ENCODE measurements around the gene STBD1. TPM values are rescaled to one million over a fixed set of nuclear protein-coding genes. Genes with fewer than 3 reads are reported as not detected.

STBD1 gene
- total and polyA plus RNA-seq, 2 experiments from 2014 or later = 29.7 to 34.2 TPM

DNA sequence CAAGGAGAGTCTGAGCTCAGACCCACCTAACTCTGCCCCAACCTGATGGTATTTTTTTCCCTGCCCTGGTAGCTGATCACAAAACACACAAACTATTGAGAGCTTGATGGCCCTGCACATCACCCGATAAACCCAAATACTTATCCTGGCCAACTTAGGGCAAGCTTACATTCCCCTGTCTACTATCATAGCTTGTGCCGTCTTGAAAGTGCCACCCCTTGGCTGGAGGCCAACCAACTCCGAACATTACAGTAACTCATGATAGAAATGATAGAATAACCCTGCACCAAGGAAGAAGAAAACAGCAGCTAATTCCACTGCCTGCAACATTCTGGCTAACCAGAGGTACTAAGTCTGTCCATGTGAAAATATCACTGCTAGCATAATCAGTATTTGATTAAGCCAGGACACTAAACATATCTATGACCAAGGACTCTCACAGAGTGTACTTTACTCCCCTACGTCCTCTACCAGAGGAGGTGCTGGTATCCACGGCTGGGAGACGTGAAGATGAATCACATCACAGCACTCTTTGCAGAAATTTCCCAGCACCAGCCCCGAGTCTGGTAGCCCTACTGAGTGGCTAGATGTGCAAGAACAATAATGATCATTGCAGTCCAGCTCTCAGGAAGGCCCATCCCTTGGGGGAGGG is 8.9 kb downstream of the STBD1 start:
- H3K9me3 ChIP-seq (ENCODE audit: low read depth) = no peaks in the 10 kb centered on the region
- no peak overlapping the region for H3K4me2 ChIP-seq
- DNase-seq (ENCODE audit: low spot score) = no peak
- H2AFZ ChIP-seq = no peak overlapping the region
- H3K9me2 ChIP-seq (replicated peaks; ENCODE audit: insufficient read depth) = no peaks in the 10 kb centered on the region
- WGBS (ENCODE audit: low lambda C conversion rate, missing lambda C conversion rate) = 78% methylated on average over 7 of the region's 7 CpGs
- no peak overlapping the region for H3K27ac ChIP-seq
- H3K4me3 ChIP-seq = no peak overlapping the region
- no peaks in the 10 kb centered on the region for H3K4me1 ChIP-seq (ENCODE audit: insufficient read depth)
- H4K20me1 ChIP-seq (ENCODE audit: insufficient read depth, poor library complexity, severe bottlenecking) = no peaks in the 10 kb centered on the region
- no peaks in the 10 kb centered on the region for H3K36me3 ChIP-seq (replicated peaks; ENCODE audit: insufficient read depth, low read depth)
- peaks cover under 1% of the 10 kb centered on the region for H3K79me2 ChIP-seq
- TF ChIP-seq, protein P1, sequence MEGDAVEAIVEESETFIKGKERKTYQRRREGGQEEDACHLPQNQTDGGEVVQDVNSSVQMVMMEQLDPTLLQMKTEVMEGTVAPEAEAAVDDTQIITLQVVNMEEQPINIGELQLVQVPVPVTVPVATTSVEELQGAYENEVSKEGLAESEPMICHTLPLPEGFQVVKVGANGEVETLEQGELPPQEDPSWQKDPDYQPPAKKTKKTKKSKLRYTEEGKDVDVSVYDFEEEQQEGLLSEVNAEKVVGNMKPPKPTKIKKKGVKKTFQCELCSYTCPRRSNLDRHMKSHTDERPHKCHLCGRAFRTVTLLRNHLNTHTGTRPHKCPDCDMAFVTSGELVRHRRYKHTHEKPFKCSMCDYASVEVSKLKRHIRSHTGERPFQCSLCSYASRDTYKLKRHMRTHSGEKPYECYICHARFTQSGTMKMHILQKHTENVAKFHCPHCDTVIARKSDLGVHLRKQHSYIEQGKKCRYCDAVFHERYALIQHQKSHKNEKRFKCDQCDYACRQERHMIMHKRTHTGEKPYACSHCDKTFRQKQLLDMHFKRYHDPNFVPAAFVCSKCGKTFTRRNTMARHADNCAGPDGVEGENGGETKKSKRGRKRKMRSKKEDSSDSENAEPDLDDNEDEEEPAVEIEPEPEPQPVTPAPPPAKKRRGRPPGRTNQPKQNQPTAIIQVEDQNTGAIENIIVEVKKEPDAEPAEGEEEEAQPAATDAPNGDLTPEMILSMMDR (IDR thresholded peaks at IDR 0.05; ENCODE audit: poor library complexity) = no peak
- TF ChIP-seq EZH2phosphoT487 (IDR thresholded peaks at IDR 0.05; ENCODE audit: low read depth, severe bottlenecking, unreplicated experiment) (no peak), EZH2 (IDR thresholded peaks at IDR 0.05; ENCODE audit: borderline replicate concordance) (no peak)
- H3K27me3 ChIP-seq = no peaks in the 10 kb centered on the region

DNA sequence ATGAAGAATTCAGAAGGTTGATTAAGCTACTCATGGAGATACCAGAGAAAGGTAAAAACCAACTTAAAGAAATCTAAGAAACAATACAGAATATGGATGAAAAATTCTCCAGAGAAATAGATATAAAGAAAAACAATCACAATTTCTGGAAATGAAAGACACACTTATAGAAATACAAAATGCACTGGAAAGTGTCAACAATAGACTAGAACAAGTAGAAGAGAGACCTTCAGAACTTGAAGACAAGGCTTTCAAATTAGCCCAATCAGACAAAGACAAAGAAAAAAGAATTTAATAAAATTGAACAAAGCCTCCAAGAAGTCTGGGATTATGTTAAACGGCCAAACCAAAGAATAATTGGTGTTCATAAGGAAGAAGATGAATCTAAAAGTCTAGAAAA is 9.6 kb downstream of the STBD1 start:
- H3K27ac ChIP-seq = no peak overlapping the region
- H3K4me2 ChIP-seq = no peak overlapping the region
- no peak for DNase-seq (ENCODE audit: low spot score)
- no peaks in the 10 kb centered on the region for H4K20me1 ChIP-seq (ENCODE audit: insufficient read depth, poor library complexity, severe bottlenecking)
- H3K4me3 ChIP-seq = no peak overlapping the region
- no peaks in the 10 kb centered on the region for H3K4me1 ChIP-seq (ENCODE audit: insufficient read depth)
- no peaks in the 10 kb centered on the region for H3K9me2 ChIP-seq (replicated peaks; ENCODE audit: insufficient read depth)
- no peaks in the 10 kb centered on the region for H3K9me3 ChIP-seq (ENCODE audit: low read depth)
- WGBS (ENCODE audit: low lambda C conversion rate, missing lambda C conversion rate) = 89% methylated on average over 1 of the region's 1 CpG
- no peaks in the 10 kb centered on the region for H3K79me2 ChIP-seq
- TF ChIP-seq, protein P1 (IDR thresholded peaks at IDR 0.05; ENCODE audit: poor library complexity) = no peak
- TF ChIP-seq EZH2 (IDR thresholded peaks at IDR 0.05; ENCODE audit: borderline replicate concordance) (no peak), EZH2phosphoT487 (IDR thresholded peaks at IDR 0.05; ENCODE audit: low read depth, severe bottlenecking, unreplicated experiment) (no peak)
- no peaks in the 10 kb centered on the region for H3K27me3 ChIP-seq
- H2AFZ ChIP-seq = no peak overlapping the region
- no peaks in the 10 kb centered on the region for H3K36me3 ChIP-seq (replicated peaks; ENCODE audit: insufficient read depth, low read depth)

DNA sequence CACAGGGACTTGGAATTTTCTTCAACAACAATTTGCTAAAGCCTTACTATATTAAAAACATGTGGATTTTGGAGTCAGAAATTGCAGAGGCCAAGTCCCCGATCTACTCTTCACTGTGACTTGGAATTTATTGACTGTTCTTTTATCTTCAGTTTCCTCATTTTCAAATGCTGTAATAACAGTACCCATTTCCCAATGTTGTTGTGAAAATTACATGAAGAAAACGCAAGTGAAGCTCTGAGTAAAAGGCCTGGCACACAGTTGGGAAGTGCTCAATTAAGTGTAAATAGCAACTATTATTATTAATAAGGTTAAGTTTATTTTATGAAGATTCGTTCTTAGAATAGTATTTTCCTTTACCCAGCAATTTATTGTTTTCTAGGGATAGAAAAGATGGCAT is 15.7 kb downstream of the STBD1 start:
- Histone ChIP-seq H3K27me3 (no peaks in the 10 kb centered on the region), H3K79me2 (no peaks in the 10 kb centered on the region), H4K20me1 (ENCODE audit: insufficient read depth, poor library complexity, severe bottlenecking) (no peaks in the 10 kb centered on the region), H3K9me2 (replicated peaks; ENCODE audit: insufficient read depth) (no peaks in the 10 kb centered on the region), H3K9me3 (ENCODE audit: low read depth) (no peaks in the 10 kb centered on the region), H3K4me3 (no peak overlapping the region), H3K36me3 (replicated peaks; ENCODE audit: insufficient read depth, low read depth) (no peaks in the 10 kb centered on the region), H3K4me1 (ENCODE audit: insufficient read depth) (no peaks in the 10 kb centered on the region), H3K27ac (no peak overlapping the region), H3K4me2 (no peak overlapping the region), H2AFZ (no peak overlapping the region)
- DNase-seq (ENCODE audit: low spot score) = no peak
- WGBS (ENCODE audit: low lambda C conversion rate, missing lambda C conversion rate) = 75% methylated on average over 3 of the region's 3 CpGs
- TF ChIP-seq EZH2phosphoT487 (IDR thresholded peaks at IDR 0.05; ENCODE audit: low read depth, severe bottlenecking, unreplicated experiment) (no peak), EZH2 (IDR thresholded peaks at IDR 0.05; ENCODE audit: borderline replicate concordance) (no peak)
- TF ChIP-seq, protein P1 (IDR thresholded peaks at IDR 0.05; ENCODE audit: poor library complexity) = no peak
